Ovary (tissue), 9 donors: ENCODE data around the gene OR5M11. TPM values are rescaled to one million over a fixed set of nuclear protein-coding genes. Genes with fewer than 3 reads are reported as not detected.

Experiments
- DNase-seq, 5 donors: peaks; one replicate each; pipeline ENCODE4 v3.0.0-alpha.2; 2019 to 2020
- H3K27ac ChIP-seq, 2 donors: fragments of 200-600 bp; one replicate each; pipeline versions ENCODE4 v1.5.1 to v1.8.0; 2019 to 2022
- H3K27me3 ChIP-seq: fragments of 200-600 bp; one replicate; pipeline ENCODE4 v1.8.0; 2022
- H3K36me3 ChIP-seq: fragments of 200-600 bp; sonication (generic); one replicate; pipeline ENCODE4 v1.5.1; 2019
- H3K4me1 ChIP-seq: one replicate; pipeline ENCODE4 v1.8.1; 2013; ENCODE audit warnings: mild to moderate bottlenecking, moderate library complexity; ENCODE audit not compliant: insufficient read depth
- H3K4me3 ChIP-seq: fragments of 200-600 bp; sonication (generic); one replicate; pipeline ENCODE4 v1.5.1; 2017
- H3K9me3 ChIP-seq, 2 donors: fragments of 200-600 bp in 1 of 2; sonication (generic) in 1 of 2; one replicate each; pipeline versions ENCODE4 v1.5.1 to v1.8.1; 2013 to 2019; ENCODE audit warnings: mild to moderate bottlenecking in 1 of 2, moderate library complexity in 1 of 2
- EP300 ChIP-seq: sonication (generic); formaldehyde crosslinking; IDR thresholded peaks from one replicate; pipeline ENCODE4 v1.6.1; 2017; ENCODE audit warnings: antibody characterized with exemption
- POLR2A ChIP-seq: fragments of 450-650 bp; IDR thresholded peaks from one replicate; pipeline ENCODE4 v1.6.1; 2017; ENCODE audit warnings: antibody characterized with exemption, mild to moderate bottlenecking, moderate library complexity
- WGBS, 3 donors: extraction: QIAGEN DNeasy Blood & Tissue Kit in 1 of 3; methylation state at CpG; one replicate each; pipeline versions ENCODE4 v1.1.5 to v1.1.7; 2013 to 2017; 5-methylcytosine and 5-hydroxymethylcytosine counted together
- intact Hi-C, 4 donors: fragments of 100-400 bp; cut with DNase I; formaldehyde crosslinking; loops; one replicate each; pipeline versions ENCODE4 v1.11.0 to v1.15.1; 2022 to 2023
- polyA plus RNA-seq, 2 donors: library from polyadenylated mRNA; stranded (reverse); fragments of 200-250 nt in 1 of 2; fragments of 350-450 nt in 1 of 2; fragmentation: Illumina TruSeq in 1 of 2; extraction: RNeasy Lipid Tissue Mini Kit (QIAGEN cat#74804) in 1 of 2; gene quantifications; one replicate each; pipeline ENCODE4 v1.2.3, GENCODE V29; 2013 to 2014
- total RNA-seq, 7 donors: library from RNA; depleted of rRNA in 2 of 7; stranded (reverse); fragments of >200 nt in 2 of 7; fragmentation: NEBNext Ultra II Directional in 3 of 7; extraction: Animal tissue kit (Norgen Biotek cat#: 25700) in 3 of 7; gene quantifications; one replicate each; pipeline versions ENCODE4 v1.1.0 to v1.2.4, GENCODE V29; 2016 to 2023
- TF ChIP-seq, protein P1 (sequence below), 3 donors: fragments of 450-650 bp in 2 of 3; fragments of 200-600 bp in 1 of 3; IDR thresholded peaks; one replicate each; pipeline versions ENCODE4 v1.5.1 to v1.8.0; 2016 to 2022; ENCODE audit warnings: antibody characterized with exemption in 3 of 3, mild to moderate bottlenecking in 1 of 3
- donor health status: DM: no; HTN: no; CAD: no; lungs with moderate emphysema.
- donor health status: DM: no; HTN: no; CAD: no.
- donor health status: Bipolar disorder and iron deficiency.
- donor health status: DM: yes; HTN: yes; CAD: no.
- donor health status: DM: no; HTN: no; CAD: no.
- donor health status: DM: yes; HTN: yes; CAD: no.

OR5M11 gene
- total and polyA plus RNA-seq, 9 donors = not detected

DNA sequence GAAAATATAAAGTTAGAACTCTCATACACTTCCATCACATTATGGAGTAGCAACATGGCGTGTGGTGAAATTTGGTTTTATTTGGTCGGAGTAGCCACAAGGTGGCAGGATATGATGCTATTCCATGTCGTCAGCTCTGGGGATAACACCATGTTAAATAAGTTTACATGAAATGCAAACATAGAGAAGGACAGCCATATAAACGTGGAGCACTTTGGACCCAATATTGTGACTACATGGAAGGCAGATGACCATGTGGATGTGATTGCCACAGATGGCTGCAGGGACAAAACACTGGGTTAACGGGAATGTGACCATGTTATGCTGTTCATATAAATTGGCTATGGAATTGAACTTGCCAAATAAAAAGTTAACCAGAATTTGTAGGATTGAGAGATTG is 21.0 kb downstream of the OR5M11 start:
- intact Hi-C loops = loop anchor here in 1 of 4 donors (10.0 kb wide), 1 partner anchor 57 kb away; a partner anchor contains a TSS
- Histone ChIP-seq H3K27me3 (no peaks in the 10 kb centered on the region), H3K36me3 (no peaks in the 10 kb centered on the region), H3K27ac (no peak overlapping the region), H3K9me3 (no peaks in the 10 kb centered on the region), H3K4me3 (no peak overlapping the region), H3K4me1 (no peaks in the 10 kb centered on the region)
- no peak for DNase-seq
- TF ChIP-seq, protein P1, sequence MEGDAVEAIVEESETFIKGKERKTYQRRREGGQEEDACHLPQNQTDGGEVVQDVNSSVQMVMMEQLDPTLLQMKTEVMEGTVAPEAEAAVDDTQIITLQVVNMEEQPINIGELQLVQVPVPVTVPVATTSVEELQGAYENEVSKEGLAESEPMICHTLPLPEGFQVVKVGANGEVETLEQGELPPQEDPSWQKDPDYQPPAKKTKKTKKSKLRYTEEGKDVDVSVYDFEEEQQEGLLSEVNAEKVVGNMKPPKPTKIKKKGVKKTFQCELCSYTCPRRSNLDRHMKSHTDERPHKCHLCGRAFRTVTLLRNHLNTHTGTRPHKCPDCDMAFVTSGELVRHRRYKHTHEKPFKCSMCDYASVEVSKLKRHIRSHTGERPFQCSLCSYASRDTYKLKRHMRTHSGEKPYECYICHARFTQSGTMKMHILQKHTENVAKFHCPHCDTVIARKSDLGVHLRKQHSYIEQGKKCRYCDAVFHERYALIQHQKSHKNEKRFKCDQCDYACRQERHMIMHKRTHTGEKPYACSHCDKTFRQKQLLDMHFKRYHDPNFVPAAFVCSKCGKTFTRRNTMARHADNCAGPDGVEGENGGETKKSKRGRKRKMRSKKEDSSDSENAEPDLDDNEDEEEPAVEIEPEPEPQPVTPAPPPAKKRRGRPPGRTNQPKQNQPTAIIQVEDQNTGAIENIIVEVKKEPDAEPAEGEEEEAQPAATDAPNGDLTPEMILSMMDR (IDR thresholded peaks at IDR 0.05) = no peak
- TF ChIP-seq EP300 = no peak
- TF ChIP-seq POLR2A = no peak
- 57 to 66% (median 58%) methylated on average over 5 of the region's 5 CpGs for WGBS, 3 donors

DNA sequence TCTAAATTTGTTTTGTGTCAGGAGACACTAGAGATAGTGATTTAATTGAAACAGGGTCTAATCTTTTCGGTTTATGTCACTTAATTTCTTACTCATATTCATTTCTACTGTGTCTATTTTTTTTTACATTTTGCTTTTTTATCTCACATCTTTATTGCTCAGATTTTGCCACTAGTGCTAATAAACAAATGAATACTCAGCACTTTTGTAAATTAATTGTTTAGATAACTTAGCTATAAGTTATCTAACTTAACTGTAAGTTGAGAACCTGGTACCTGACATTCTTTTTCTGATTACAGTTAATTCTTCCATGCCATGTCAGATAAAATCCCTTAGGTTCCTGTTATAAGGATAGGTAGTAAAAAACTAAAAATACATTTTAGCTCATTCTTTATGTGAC is 29.8 kb downstream of the OR5M11 start:
- Histone ChIP-seq H3K4me1 (no peaks in the 10 kb centered on the region), H3K27ac (no peak overlapping the region), H3K9me3 (no peaks in the 10 kb centered on the region), H3K27me3 (no peaks in the 10 kb centered on the region), H3K36me3 (no peaks in the 10 kb centered on the region), H3K4me3 (no peak overlapping the region)
- no peak for DNase-seq
- intact Hi-C loops = no loop called here
- no peak for TF ChIP-seq POLR2A
- TF ChIP-seq, protein P1 (IDR thresholded peaks at IDR 0.05) = no peak
- TF ChIP-seq EP300 = no peak
- WGBS, 3 donors = 62 to 79% (median 63%) methylated on average over 1 of the region's 1 CpG

DNA sequence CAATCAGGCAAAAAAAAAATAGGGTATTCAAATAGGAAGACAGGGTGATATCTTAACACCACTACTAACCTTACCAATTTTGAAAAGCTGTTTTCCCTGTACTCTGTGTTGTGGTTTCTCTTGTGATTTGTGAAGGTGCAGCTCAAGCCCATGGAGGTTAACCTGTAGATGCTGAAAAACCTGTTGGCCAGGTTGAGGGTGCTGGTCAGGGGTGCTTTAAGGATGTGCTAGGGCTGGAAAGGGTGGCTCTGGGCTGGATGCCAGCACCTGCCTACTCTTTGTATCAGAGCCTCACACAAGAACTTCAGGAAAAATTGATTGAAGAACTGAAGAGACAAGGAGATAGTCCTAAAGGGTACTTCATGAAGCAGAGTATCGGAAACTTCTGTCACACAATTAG is 33.6 kb downstream of the OR5M11 start:
- WGBS, 3 donors = 88 to 100% (median 97%) methylated on average over 1 of the region's 1 CpG
- no peaks in the 10 kb centered on the region for H3K27me3 ChIP-seq
- intact Hi-C loops = no loop called here
- H3K36me3 ChIP-seq = no peaks in the 10 kb centered on the region
- no peak for DNase-seq
- no peak overlapping the region for H3K27ac ChIP-seq
- TF ChIP-seq, protein P1 (IDR thresholded peaks at IDR 0.05) = no peak
- TF ChIP-seq EP300 = no peak
- TF ChIP-seq POLR2A = no peak
- H3K4me3 ChIP-seq = no peak overlapping the region
- H3K4me1 ChIP-seq = no peaks in the 10 kb centered on the region
- H3K9me3 ChIP-seq = no peaks in the 10 kb centered on the region

DNA sequence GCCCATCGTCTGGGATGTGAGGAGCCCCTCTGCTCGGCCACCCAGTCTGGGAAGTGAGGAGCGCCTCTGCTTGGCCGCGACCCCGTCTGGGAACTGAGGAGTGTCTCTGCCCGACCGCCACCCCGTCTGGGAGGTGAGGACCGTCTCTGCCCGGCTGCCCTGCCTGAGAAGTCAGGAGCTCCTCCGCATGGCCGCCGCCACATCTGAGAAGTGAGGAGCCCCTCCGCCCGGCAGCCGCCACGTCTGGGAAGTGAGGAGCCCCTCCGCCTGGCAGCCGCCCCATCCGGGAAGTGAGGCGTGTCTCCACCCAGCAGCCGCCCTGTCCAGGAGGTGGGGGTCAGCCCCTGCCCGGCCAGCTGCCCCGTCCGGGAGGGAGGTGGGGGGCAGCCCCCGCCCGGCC is 46.0 kb downstream of the OR5M11 start:
- 94 to 95% (median 94%) methylated on average over 21 to 28 of the region's 28 CpGs for WGBS, 3 donors
- intact Hi-C loops = no loop called here

More for the DNA sequence above, 46.0 kb downstream of the OR5M11 start:
- TF ChIP-seq, protein P1 (IDR thresholded peaks at IDR 0.05) = no peak
- no peak for DNase-seq
- no peak overlapping the region for H3K27ac ChIP-seq
- no peaks in the 10 kb centered on the region for H3K27me3 ChIP-seq
- no peaks in the 10 kb centered on the region for H3K9me3 ChIP-seq
- no peaks in the 10 kb centered on the region for H3K36me3 ChIP-seq
- H3K4me3 ChIP-seq = no peak overlapping the region
- no peaks in the 10 kb centered on the region for H3K4me1 ChIP-seq
